HG02885 (cell line): Measurements from ENCODE around the gene ADI1.

Experiments
- ATAC-seq: cut with Tn5 transposase; IDR thresholded peaks from one replicate; pipeline ENCODE4 v1.9.1; 2021; ENCODE audit warnings: mild to moderate bottlenecking; ENCODE audit not compliant: unreplicated experiment, poor library complexity

ADI1 gene

GRCh38 chr2:3483227-3483985 is 35.9 kb downstream of the ADI1 start:
- no peak for ATAC-seq

GRCh38 chr2:3482363-3482821 is 36.9 kb downstream of the ADI1 start:
- no peak for ATAC-seq

GRCh38 chr2:3481736-3482362 is 37.5 kb downstream of the ADI1 start:
- no peak for ATAC-seq

GRCh38 chr2:3481011-3481400 is 38.3 kb downstream of the ADI1 start:
- ATAC-seq, result no peak

- ATAC-seq, result no peak
Measured at GRCh38 chr2:3480352-3481010, 38.9 kb downstream of the ADI1 start.

GRCh38 chr2:3479430-3480320 is 39.7 kb downstream of the ADI1 start:
- no peak for ATAC-seq

- no peak for ATAC-seq
Measured at GRCh38 chr2:3478846-3479385, 40.4 kb downstream of the ADI1 start.

GRCh38 chr2:3476985-3477327 is 42.4 kb downstream of the ADI1 start:
- ATAC-seq, result no peak

- no peak for ATAC-seq
Measured at GRCh38 chr2:3476321-3476984, 42.9 kb downstream of the ADI1 start.

- ATAC-seq, result no peak
Measured at GRCh38 chr2:3475771-3476170, 43.6 kb downstream of the ADI1 start.

GRCh38 chr2:3472966-3473365 is 46.4 kb downstream of the ADI1 start:
- ATAC-seq, result no peak

- no peak for ATAC-seq
Measured at GRCh38 chr2:3472296-3472695, 47.0 kb downstream of the ADI1 start.

GRCh38 chr2:3470856-3471737 is 48.2 kb downstream of the ADI1 start:
- ATAC-seq, result no peak

GRCh38 chr2:3470166-3470651 is 49.1 kb downstream of the ADI1 start:
- no peak for ATAC-seq

- no peak for ATAC-seq
Measured at GRCh38 chr2:3469486-3469885, 49.8 kb downstream of the ADI1 start.

GRCh38 chr2:3468296-3468988 is 50.9 kb downstream of the ADI1 start:
- no peak for ATAC-seq

GRCh38 chr2:3467654-3468053 is 51.7 kb downstream of the ADI1 start:
- no peak for ATAC-seq

GRCh38 chr2:3466966-3467365 is 52.4 kb downstream of the ADI1 start:
- no peak for ATAC-seq
